ENCODE data around the gene GORAB.

Gene GORAB

GRCh38 chr1:170560681-170561285 lies 28.8 kb downstream of the GORAB start:
- 88 to 94% methylated on average over 3 of the region's 4 CpGs for WGBS, 2 experiments
- Histone ChIP-seq H3K27me3 (ENCODE audit: control insufficient read depth, insufficient read depth, low read length, poor library complexity, severe bottlenecking) (no peaks in the 10 kb centered on the region), H3K4me3 (ENCODE audit: insufficient read depth, low read depth, low read length) (no peak overlapping the region), H3K27ac (ENCODE audit: insufficient read depth, low read depth, low read length, poor library complexity, severe bottlenecking) (no peak overlapping the region), H3K36me3 (ENCODE audit: control insufficient read depth, insufficient read depth, low read length) (no peaks in the 10 kb centered on the region), H3K4me1 (ENCODE audit: control insufficient read depth, insufficient read depth, low read length) (peaks cover 9% of the 10 kb centered on the region), H3K9me3 (ENCODE audit: control insufficient read depth, low read length) (no peaks in the 10 kb centered on the region)

- H3K4me3 ChIP-seq (ENCODE audit: insufficient read depth, low read depth, low read length) = no peak overlapping the region
Observed at GRCh38 chr1:170562646-170563338, 30.8 kb downstream of the GORAB start.

GRCh38 chr1:170567214-170567613 lies 35.2 kb downstream of the GORAB start:
- H3K9me3 ChIP-seq (ENCODE audit: control insufficient read depth, low read length) = no peaks in the 10 kb centered on the region
- no peaks in the 10 kb centered on the region for H3K27me3 ChIP-seq (ENCODE audit: control insufficient read depth, insufficient read depth, low read length, poor library complexity, severe bottlenecking)
- no peaks in the 10 kb centered on the region for H3K36me3 ChIP-seq (ENCODE audit: control insufficient read depth, insufficient read depth, low read length)
- 91 to 96% methylated on average over 3 of the region's 3 CpGs for WGBS, 2 experiments
- H3K27ac ChIP-seq (ENCODE audit: insufficient read depth, low read depth, low read length, poor library complexity, severe bottlenecking) = no peak overlapping the region
- H3K4me1 ChIP-seq (ENCODE audit: control insufficient read depth, insufficient read depth, low read length) = peaks cover 9% of the 10 kb centered on the region
- no peak overlapping the region for H3K4me3 ChIP-seq (ENCODE audit: insufficient read depth, low read depth, low read length)

More at GRCh38 chr1:170562646-170563338, 30.8 kb downstream of the GORAB start:
- H3K27me3 ChIP-seq (ENCODE audit: control insufficient read depth, insufficient read depth, low read length, poor library complexity, severe bottlenecking) = no peaks in the 10 kb centered on the region
- WGBS, 2 experiments = 55 to 60% methylated on average over 4 to 6 of the region's 7 CpGs
- peaks cover 9% of the 10 kb centered on the region for H3K4me1 ChIP-seq (ENCODE audit: control insufficient read depth, insufficient read depth, low read length)
- no peaks in the 10 kb centered on the region for H3K9me3 ChIP-seq (ENCODE audit: control insufficient read depth, low read length)
- no peaks in the 10 kb centered on the region for H3K36me3 ChIP-seq (ENCODE audit: control insufficient read depth, insufficient read depth, low read length)
- no peak overlapping the region for H3K27ac ChIP-seq (ENCODE audit: insufficient read depth, low read depth, low read length, poor library complexity, severe bottlenecking)

- Histone ChIP-seq H3K9me3 (ENCODE audit: control insufficient read depth, low read length) (no peaks in the 10 kb centered on the region), H3K27me3 (ENCODE audit: control insufficient read depth, insufficient read depth, low read length, poor library complexity, severe bottlenecking) (no peaks in the 10 kb centered on the region), H3K27ac (ENCODE audit: insufficient read depth, low read depth, low read length, poor library complexity, severe bottlenecking) (no peak overlapping the region), H3K4me3 (ENCODE audit: insufficient read depth, low read depth, low read length) (no peak overlapping the region), H3K4me1 (ENCODE audit: control insufficient read depth, insufficient read depth, low read length) (peaks cover 3% of the 10 kb centered on the region), H3K36me3 (ENCODE audit: control insufficient read depth, insufficient read depth, low read length) (no peaks in the 10 kb centered on the region)
Observed at GRCh38 chr1:170568197-170568596, 36.2 kb downstream of the GORAB start.

GRCh38 chr1:170576980-170577379 lies 45.0 kb downstream of the GORAB start:
- Histone ChIP-seq H3K27ac (ENCODE audit: insufficient read depth, low read depth, low read length, poor library complexity, severe bottlenecking) (no peak overlapping the region), H3K27me3 (ENCODE audit: control insufficient read depth, insufficient read depth, low read length, poor library complexity, severe bottlenecking) (no peaks in the 10 kb centered on the region), H3K9me3 (ENCODE audit: control insufficient read depth, low read length) (no peaks in the 10 kb centered on the region), H3K4me1 (ENCODE audit: control insufficient read depth, insufficient read depth, low read length) (peaks cover 9% of the 10 kb centered on the region), H3K36me3 (ENCODE audit: control insufficient read depth, insufficient read depth, low read length) (no peaks in the 10 kb centered on the region), H3K4me3 (ENCODE audit: insufficient read depth, low read depth, low read length) (no peak overlapping the region)
- 89 to 96% methylated on average over 3 of the region's 3 CpGs for WGBS, 2 experiments

GRCh38 chr1:170578359-170578758 lies 46.4 kb downstream of the GORAB start:
- H3K27me3 ChIP-seq (ENCODE audit: control insufficient read depth, insufficient read depth, low read length, poor library complexity, severe bottlenecking) = no peaks in the 10 kb centered on the region
- H3K4me1 ChIP-seq (ENCODE audit: control insufficient read depth, insufficient read depth, low read length) = peaks cover 9% of the 10 kb centered on the region
- H3K4me3 ChIP-seq (ENCODE audit: insufficient read depth, low read depth, low read length) = no peak overlapping the region
- WGBS, 2 experiments = 90% methylated on average over 1 of the region's 1 CpG; no CpG with 5 or more reads in 1 of the 2 experiments
- no peaks in the 10 kb centered on the region for H3K9me3 ChIP-seq (ENCODE audit: control insufficient read depth, low read length)
- no peak overlapping the region for H3K27ac ChIP-seq (ENCODE audit: insufficient read depth, low read depth, low read length, poor library complexity, severe bottlenecking)
- H3K36me3 ChIP-seq (ENCODE audit: control insufficient read depth, insufficient read depth, low read length) = no peaks in the 10 kb centered on the region

GRCh38 chr1:170580636-170581440 lies 48.9 kb downstream of the GORAB start:
- H3K36me3 ChIP-seq (ENCODE audit: control insufficient read depth, insufficient read depth, low read length) = no peaks in the 10 kb centered on the region
- peaks cover 5% of the 10 kb centered on the region for H3K27me3 ChIP-seq (ENCODE audit: control insufficient read depth, insufficient read depth, low read length, poor library complexity, severe bottlenecking)
- H3K4me3 ChIP-seq (ENCODE audit: insufficient read depth, low read depth, low read length) = no peak overlapping the region
- H3K9me3 ChIP-seq (ENCODE audit: control insufficient read depth, low read length) = no peaks in the 10 kb centered on the region
- no peak overlapping the region for H3K27ac ChIP-seq (ENCODE audit: insufficient read depth, low read depth, low read length, poor library complexity, severe bottlenecking)
- peaks cover 10% of the 10 kb centered on the region for H3K4me1 ChIP-seq (ENCODE audit: control insufficient read depth, insufficient read depth, low read length)
- 25 to 36% methylated on average over 2 of the region's 2 CpGs for WGBS, 2 experiments

- Histone ChIP-seq H3K36me3 (ENCODE audit: control insufficient read depth, insufficient read depth, low read length) (no peaks in the 10 kb centered on the region), H3K27ac (ENCODE audit: insufficient read depth, low read depth, low read length, poor library complexity, severe bottlenecking) (no peak overlapping the region), H3K4me3 (ENCODE audit: insufficient read depth, low read depth, low read length) (no peak overlapping the region), H3K9me3 (ENCODE audit: control insufficient read depth, low read length) (no peaks in the 10 kb centered on the region), H3K4me1 (ENCODE audit: control insufficient read depth, insufficient read depth, low read length) (peaks cover 25% of the 10 kb centered on the region), H3K27me3 (ENCODE audit: control insufficient read depth, insufficient read depth, low read length, poor library complexity, severe bottlenecking) (peaks cover 17% of the 10 kb centered on the region)
- 80 to 85% methylated on average over 3 of the region's 3 CpGs for WGBS, 2 experiments
Observed at GRCh38 chr1:170583186-170583585, 51.2 kb downstream of the GORAB start.

GRCh38 chr1:170586321-170587252 lies 54.6 kb downstream of the GORAB start:
- Histone ChIP-seq H3K4me1 (ENCODE audit: control insufficient read depth, insufficient read depth, low read length) (peaks cover 16% of the 10 kb centered on the region), H3K9me3 (ENCODE audit: control insufficient read depth, low read length) (no peaks in the 10 kb centered on the region), H3K27ac (ENCODE audit: insufficient read depth, low read depth, low read length, poor library complexity, severe bottlenecking) (peak overlapping the region; percentile 32), H3K4me3 (ENCODE audit: insufficient read depth, low read depth, low read length) (no peak overlapping the region), H3K27me3 (ENCODE audit: control insufficient read depth, insufficient read depth, low read length, poor library complexity, severe bottlenecking) (peaks cover 25% of the 10 kb centered on the region), H3K36me3 (ENCODE audit: control insufficient read depth, insufficient read depth, low read length) (no peaks in the 10 kb centered on the region)
- WGBS, 2 experiments = 25 to 31% methylated on average over 9 to 11 of the region's 11 CpGs

Data from ectodermal cell (in vitro differentiated cells).